Loucy (cell line): ENCODE data around the gene VIPR2.

Experiments used
- H2AFZ ChIP-seq: fragments of 200-600 bp; sonication (generic); 2 replicates; pipeline ENCODE4 v1.6.0; 2016; ENCODE audit warnings: antibody characterized with exemption, mild to moderate bottlenecking, low read length, moderate library complexity
- H3F3A ChIP-seq: fragments of 200-600 bp; 2 replicates; pipeline ENCODE4 v1.6.0; 2016; ENCODE audit warnings: antibody characterized with exemption, low read depth, mild to moderate bottlenecking
- H3K27me3 ChIP-seq: fragments of 200-600 bp; sonication (generic); 2 replicates; pipeline ENCODE4 v1.6.1; 2014; ENCODE audit warnings: low read length, mild to moderate bottlenecking; ENCODE audit not compliant: insufficient read depth, poor library complexity, severe bottlenecking
- H3K36me3 ChIP-seq: fragments of 200-600 bp; sonication (generic); 2 replicates; pipeline ENCODE4 v1.6.1; 2016; ENCODE audit warnings: low read length; ENCODE audit not compliant: insufficient read depth
- H3K4me1 ChIP-seq: fragments of 200-600 bp; sonication (generic); 2 replicates; pipeline ENCODE4 v1.5.1; 2014; ENCODE audit warnings: low read length, mild to moderate bottlenecking; ENCODE audit not compliant: insufficient read depth, poor library complexity, severe bottlenecking
- H3K4me2 ChIP-seq: fragments of 200-600 bp; sonication (generic); 2 replicates; pipeline ENCODE4 v1.6.0; 2014; ENCODE audit warnings: antibody characterized with exemption, low read length, low read depth, mild to moderate bottlenecking; ENCODE audit not compliant: poor library complexity, severe bottlenecking
- H3K4me3 ChIP-seq: fragments of 200-600 bp; sonication (generic); 2 replicates; pipeline ENCODE4 v1.5.1; 2014; ENCODE audit warnings: low read length, mild to moderate bottlenecking, mixed read lengths; ENCODE audit not compliant: poor library complexity, severe bottlenecking
- H3K79me2 ChIP-seq: fragments of 200-600 bp; sonication (generic); 2 replicates; pipeline ENCODE4 v1.6.1; 2014; ENCODE audit warnings: low read length; ENCODE audit not compliant: insufficient read depth
- H3K9ac ChIP-seq: fragments of 200-600 bp; sonication (generic); 2 replicates; pipeline ENCODE4 v1.6.0; 2014; ENCODE audit warnings: mild to moderate bottlenecking, low read depth, low read length, moderate library complexity; ENCODE audit not compliant: poor library complexity, severe bottlenecking
- H3K9me2 ChIP-seq: fragments of 200-600 bp; sonication (generic); replicated peaks from 2 replicates; pipeline ENCODE4 v1.6.1; 2016; ENCODE audit warnings: low read depth, low read length, mixed read lengths
- H3K9me3 ChIP-seq: fragments of 200-600 bp; sonication (generic); 2 replicates; pipeline ENCODE4 v1.6.1; 2014; ENCODE audit warnings: mild to moderate bottlenecking, antibody characterized with exemption, low read length, low read depth; ENCODE audit not compliant: insufficient read depth
- H4K20me1 ChIP-seq: fragments of 200-600 bp; sonication (generic); 2 replicates; pipeline ENCODE4 v1.6.0; 2014; ENCODE audit warnings: antibody characterized with exemption, low read length, mild to moderate bottlenecking; ENCODE audit not compliant: insufficient read depth, poor library complexity, severe bottlenecking
- EZH2phosphoT487 ChIP-seq: fragments of 200-600 bp; IDR thresholded peaks from 2 replicates; pipeline ENCODE4 v1.6.1; 2018; ENCODE audit warnings: antibody characterized with exemption, mild to moderate bottlenecking, moderate library complexity, borderline replicate concordance
- TF ChIP-seq, protein P1 (sequence below): fragments of 200-600 bp; sonication (generic); conservative IDR thresholded peaks from 2 replicates; pipeline ENCODE4 v1.5.1; 2014; ENCODE audit warnings: mild to moderate bottlenecking, antibody characterized with exemption, low read length

The VIPR2 gene

DNA sequence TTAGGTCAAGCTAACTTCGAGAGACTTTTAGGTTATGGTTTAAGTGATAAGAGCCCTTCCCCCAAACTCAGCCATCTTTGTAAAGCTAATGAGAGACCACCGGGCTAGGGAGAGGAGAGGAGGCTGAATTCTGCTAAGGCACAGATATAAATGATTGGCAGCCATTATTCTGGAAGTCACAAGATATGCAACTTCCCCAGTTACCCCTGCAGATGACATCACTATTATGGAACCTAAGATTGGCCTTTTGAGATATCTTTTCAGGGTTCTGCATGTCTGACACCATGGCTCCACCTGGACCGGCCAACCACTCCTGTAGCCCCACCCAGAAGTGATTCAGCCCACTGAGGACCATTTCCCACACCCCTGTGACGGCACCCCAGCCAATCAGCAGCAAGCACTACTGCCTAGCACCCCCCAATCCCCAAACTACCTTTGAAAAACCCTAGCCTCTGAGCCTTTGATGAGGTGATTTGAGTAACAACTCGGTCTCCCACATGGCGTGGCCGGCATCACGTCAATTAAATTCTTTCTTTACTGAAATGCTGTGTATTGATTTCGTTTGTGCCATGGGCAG is 14.4 kb downstream of the VIPR2 start:
- Histone ChIP-seq H4K20me1 (no peaks in the 10 kb centered on the region), H3K4me3 (no peak overlapping the region), H3K4me1 (no peaks in the 10 kb centered on the region), H2AFZ (no peak overlapping the region), H3K4me2 (no peak overlapping the region), H3K36me3 (no peaks in the 10 kb centered on the region), H3K9ac (no peak overlapping the region), H3K79me2 (no peaks in the 10 kb centered on the region), H3K27me3 (no peaks in the 10 kb centered on the region), H3F3A (no peaks in the 10 kb centered on the region), H3K9me2 (no peaks in the 10 kb centered on the region), H3K9me3 (peaks cover 20% of the 10 kb centered on the region; the same call in 1 of the 2 replicates)
- TF ChIP-seq EZH2phosphoT487 = no peak
- TF ChIP-seq, protein P1, sequence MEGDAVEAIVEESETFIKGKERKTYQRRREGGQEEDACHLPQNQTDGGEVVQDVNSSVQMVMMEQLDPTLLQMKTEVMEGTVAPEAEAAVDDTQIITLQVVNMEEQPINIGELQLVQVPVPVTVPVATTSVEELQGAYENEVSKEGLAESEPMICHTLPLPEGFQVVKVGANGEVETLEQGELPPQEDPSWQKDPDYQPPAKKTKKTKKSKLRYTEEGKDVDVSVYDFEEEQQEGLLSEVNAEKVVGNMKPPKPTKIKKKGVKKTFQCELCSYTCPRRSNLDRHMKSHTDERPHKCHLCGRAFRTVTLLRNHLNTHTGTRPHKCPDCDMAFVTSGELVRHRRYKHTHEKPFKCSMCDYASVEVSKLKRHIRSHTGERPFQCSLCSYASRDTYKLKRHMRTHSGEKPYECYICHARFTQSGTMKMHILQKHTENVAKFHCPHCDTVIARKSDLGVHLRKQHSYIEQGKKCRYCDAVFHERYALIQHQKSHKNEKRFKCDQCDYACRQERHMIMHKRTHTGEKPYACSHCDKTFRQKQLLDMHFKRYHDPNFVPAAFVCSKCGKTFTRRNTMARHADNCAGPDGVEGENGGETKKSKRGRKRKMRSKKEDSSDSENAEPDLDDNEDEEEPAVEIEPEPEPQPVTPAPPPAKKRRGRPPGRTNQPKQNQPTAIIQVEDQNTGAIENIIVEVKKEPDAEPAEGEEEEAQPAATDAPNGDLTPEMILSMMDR = no peak

DNA sequence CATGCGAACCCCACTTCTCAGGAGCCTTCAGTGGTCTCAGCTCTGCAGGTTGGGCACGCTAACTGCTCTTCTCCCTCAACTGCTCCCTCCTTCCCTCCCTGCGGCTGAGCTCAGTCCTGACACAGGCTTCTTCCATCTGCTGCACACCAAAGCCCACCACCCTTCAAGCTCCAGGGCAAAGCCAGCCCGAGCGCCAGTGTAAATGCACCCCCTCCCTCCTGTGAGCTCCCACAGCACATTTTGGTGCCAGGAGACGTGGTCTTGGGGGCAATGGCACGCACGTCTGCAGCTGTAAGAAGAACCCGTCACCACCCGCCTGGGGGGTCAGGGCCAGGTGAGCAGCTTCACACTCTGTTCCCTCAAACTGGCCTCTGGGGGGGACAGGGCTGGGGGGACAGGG is 15.9 kb downstream of the VIPR2 start:
- H3K9me2 ChIP-seq = no peaks in the 10 kb centered on the region
- no peaks in the 10 kb centered on the region for H3K36me3 ChIP-seq
- no peak overlapping the region for H3K4me2 ChIP-seq
- H3K27me3 ChIP-seq = no peaks in the 10 kb centered on the region
- H4K20me1 ChIP-seq = no peaks in the 10 kb centered on the region
- H3K4me3 ChIP-seq = no peak overlapping the region
- H3K4me1 ChIP-seq = no peaks in the 10 kb centered on the region
- TF ChIP-seq, protein P1 = no peak
- TF ChIP-seq EZH2phosphoT487 = no peak
- peaks cover 23% of the 10 kb centered on the region; the same call in 1 of the 2 replicates for H3K9me3 ChIP-seq
- no peak overlapping the region for H2AFZ ChIP-seq
- H3F3A ChIP-seq = no peaks in the 10 kb centered on the region
- no peak overlapping the region for H3K9ac ChIP-seq
- no peaks in the 10 kb centered on the region for H3K79me2 ChIP-seq

DNA sequence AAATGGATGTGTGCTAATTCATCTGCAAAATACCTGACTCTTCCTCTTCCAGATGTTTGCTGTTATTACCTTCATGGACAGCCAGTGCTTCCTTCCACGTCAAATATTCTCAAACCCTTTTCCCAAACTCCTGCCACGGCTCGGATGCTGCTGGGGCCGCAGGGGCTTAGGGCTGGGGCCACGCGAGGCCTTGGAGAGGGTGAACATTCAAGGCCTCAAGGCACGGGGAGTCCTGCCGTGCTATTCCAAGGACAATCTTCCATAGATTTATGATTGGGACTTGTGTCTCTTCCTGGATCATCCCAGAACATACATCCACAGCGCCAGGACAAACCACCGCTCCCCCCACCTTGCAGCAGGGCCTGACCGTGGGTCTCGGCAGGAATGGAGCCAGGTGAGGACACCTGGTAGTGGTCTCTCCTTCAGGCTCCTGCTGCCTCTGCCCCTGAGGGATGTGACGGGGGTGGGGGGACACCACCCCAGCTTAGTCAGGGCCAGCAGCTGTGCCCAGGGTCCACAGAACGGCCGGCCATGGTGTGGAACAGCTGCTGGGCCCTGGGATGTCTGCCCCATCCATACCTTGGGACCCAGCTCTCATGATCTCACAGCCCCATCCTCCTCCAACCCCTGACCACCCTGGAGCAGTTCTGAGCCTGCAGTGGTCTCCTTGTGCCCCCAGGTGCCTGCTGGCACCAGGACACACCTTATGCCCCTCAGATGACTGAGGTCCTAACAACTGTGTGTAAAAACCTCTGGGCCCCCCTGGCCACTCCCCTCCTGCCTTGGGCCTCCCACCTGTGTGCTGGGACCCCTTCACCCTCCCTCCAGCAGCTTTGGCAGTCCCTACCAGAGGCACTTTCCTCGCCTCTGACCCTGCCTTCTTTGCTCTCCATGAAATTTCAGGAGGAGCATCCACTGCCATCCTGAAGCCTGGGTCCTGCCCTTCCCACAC is 16.7 kb downstream of the VIPR2 start:
- H3K36me3 ChIP-seq = no peaks in the 10 kb centered on the region

More for the DNA sequence above, 16.7 kb downstream of the VIPR2 start:
- no peaks in the 10 kb centered on the region for H4K20me1 ChIP-seq
- H3K9me3 ChIP-seq = peaks cover 23% of the 10 kb centered on the region; the same call in 1 of the 2 replicates
- no peak overlapping the region for H3K9ac ChIP-seq
- no peak for TF ChIP-seq EZH2phosphoT487
- TF ChIP-seq, protein P1 = no peak
- H3K9me2 ChIP-seq = no peaks in the 10 kb centered on the region
- H3K4me1 ChIP-seq = no peaks in the 10 kb centered on the region
- H2AFZ ChIP-seq = no peak overlapping the region
- H3K4me2 ChIP-seq = no peak overlapping the region
- H3K79me2 ChIP-seq = no peaks in the 10 kb centered on the region
- H3F3A ChIP-seq = no peaks in the 10 kb centered on the region
- no peak overlapping the region for H3K4me3 ChIP-seq
- no peaks in the 10 kb centered on the region for H3K27me3 ChIP-seq
